ENCODE data around the gene ZNF346.

Gene ZNF346

DNA sequence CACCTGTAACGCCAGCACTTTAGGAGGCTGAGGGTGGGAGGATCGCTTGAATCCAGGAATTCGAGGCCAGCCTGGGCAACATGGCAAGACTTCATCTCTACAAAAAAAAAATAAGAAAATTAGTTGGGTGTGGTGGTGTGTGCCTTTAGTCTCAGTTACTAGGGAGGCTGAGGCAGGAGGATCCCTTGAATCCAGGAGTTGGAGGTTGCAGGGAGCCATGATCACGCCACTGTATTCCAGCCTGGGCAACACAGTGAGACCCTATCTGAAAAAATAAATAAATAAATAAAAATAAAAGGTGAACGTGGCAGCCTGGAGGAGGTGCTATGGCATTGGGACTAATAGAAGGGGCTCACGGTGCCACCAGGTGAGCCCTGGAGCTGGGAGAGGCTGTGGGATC is 71.3 kb downstream of the ZNF346 start:
- no peak for DNase-seq (ENCODE audit: low read depth in 1 of 2, low spot score in 1 of 2)

DNA sequence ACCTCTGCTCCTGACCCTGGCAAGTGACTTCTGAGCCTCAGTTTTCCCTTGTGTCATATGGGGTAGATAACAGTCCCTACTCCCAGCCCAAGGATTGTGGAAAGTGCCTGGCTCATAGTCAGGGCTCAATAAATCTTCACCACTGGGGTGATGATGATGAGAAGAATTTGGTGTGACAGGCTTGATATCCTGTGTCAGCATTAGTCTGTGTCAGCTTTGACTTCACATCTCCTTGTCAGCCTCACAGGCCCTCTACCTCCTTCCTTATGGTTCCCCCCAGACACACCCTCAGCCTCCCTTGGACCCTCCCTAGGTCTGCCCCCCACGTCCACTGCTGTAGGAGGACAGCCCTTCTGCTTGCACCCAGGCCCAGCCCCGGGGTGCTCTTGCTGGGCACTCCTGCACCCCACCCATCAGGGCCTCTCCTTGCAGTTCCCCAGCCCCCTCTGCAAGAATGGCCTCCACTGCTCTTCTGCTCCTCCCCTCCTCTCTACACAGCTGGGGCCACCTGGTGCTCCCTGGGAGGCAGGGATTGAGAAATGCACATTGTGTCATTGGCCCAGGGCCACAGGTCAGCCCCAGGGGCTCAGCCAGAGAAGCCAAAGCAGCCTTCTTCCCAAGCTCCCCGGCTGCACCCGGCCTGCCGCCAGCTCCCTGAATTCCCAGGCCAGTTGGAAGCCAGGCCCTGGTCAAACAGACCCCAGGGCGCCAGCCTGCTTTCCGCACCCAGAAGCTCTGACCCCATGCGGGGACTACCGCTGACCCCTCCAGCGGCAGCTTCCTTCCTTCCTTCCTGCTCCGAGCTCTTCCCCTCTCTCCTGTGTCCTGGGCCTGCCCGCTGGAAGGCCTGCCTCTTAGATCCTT is 72.0 kb downstream of the ZNF346 start:
- DNase-seq (ENCODE audit: low read depth in 1 of 2, low spot score in 1 of 2) = no peak

DNA sequence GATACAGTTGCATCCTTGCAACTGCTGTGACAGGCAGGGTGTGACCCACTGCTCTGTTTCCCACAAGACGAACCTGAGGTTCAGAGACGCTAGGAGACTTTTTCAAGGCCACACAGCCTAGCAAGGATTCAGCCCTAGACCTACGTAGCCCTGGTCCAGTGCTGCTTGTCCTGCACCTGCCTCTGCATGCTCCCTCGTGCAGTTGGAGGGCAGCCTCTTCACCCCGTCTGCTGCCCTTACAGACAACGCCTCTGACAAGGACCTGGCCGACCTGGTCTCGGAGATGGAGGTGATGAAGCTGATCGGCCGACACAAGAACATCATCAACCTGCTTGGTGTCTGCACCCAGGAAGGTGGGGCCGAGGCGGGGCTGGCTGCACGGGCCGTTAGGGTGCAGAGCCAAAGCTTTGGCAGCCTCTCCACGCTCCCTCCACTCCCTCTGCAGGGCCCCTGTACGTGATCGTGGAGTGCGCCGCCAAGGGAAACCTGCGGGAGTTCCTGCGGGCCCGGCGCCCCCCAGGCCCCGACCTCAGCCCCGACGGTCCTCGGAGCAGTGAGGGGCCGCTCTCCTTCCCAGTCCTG is 72.7 kb downstream of the ZNF346 start:
- DNase-seq (ENCODE audit: low read depth in 1 of 2, low spot score in 1 of 2) = no peak

DNA sequence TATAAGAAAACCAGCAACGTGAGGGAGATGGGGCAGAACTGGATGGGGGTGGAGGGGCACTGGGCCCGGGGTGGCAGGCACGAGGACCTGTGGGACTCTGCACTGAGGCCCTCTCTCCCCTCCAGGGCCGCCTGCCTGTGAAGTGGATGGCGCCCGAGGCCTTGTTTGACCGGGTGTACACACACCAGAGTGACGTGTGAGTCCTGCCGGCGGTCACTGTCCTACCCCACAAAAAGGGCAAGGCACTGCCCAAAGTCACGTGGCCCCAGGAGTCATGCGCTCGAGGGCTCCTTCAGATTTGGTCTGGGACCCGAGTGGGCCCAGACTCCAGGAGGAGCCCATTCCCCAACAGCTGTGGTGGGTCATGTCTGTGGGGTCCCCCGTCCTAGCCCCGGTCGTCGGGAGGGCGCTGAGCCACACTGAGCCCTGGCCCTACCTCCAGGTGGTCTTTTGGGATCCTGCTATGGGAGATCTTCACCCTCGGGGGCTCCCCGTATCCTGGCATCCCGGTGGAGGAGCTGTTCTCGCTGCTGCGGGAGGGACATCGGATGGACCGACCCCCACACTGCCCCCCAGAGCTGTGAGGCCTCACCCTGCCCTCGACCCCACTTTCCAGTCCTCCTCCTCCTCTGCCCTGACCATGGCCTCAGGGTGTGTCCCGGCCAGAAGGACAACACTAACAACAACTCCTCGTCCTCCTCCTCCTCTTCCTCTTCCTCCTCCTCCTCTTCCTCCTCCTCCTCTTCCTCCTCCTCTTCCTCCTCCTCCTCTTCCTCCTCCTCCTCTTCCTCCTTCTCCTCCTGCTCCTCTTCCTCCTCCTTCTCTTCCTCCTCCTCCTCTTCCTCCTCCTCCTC is 73.9 kb downstream of the ZNF346 start:
- DNase-seq (ENCODE audit: low read depth in 1 of 2, low spot score in 1 of 2) = no peak

DNA sequence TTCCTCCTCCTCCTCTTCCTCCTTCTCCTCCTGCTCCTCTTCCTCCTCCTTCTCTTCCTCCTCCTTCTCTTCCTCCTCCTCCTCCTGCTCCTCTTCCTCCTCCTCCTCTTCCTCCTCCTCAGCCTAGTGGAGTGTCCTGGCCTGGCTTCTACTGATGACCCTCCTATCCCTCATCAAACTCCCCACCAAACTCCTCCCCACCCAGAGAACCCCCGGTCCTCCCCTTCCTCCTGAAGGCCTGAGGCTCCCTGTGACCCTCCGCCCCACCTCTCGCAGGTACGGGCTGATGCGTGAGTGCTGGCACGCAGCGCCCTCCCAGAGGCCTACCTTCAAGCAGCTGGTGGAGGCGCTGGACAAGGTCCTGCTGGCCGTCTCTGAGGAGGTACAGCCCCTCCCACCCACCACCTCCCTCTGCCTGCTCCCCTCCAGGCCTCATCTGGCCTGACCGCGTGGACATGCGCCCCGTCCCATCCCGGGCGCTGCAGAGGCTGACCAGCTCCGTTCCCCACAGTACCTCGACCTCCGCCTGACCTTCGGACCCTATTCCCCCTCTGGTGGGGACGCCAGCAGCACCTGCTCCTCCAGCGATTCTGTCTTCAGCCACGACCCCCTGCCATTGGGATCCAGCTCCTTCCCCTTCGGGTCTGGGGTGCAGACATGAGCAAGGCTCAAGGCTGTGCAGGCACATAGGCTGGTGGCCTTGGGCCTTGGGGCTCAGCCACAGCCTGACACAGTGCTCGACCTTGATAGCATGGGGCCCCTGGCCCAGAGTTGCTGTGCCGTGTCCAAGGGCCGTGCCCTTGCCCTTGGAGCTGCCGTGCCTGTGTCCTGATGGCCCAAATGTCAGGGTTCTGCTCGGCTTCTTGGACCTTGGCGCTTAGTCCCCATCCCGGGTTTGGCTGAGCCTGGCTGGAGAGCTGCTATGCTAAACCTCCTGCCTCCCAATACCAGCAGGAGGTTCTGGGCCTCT is 74.8 kb downstream of the ZNF346 start:
- DNase-seq (ENCODE audit: low read depth in 1 of 2, low spot score in 1 of 2) = no peak

DNA sequence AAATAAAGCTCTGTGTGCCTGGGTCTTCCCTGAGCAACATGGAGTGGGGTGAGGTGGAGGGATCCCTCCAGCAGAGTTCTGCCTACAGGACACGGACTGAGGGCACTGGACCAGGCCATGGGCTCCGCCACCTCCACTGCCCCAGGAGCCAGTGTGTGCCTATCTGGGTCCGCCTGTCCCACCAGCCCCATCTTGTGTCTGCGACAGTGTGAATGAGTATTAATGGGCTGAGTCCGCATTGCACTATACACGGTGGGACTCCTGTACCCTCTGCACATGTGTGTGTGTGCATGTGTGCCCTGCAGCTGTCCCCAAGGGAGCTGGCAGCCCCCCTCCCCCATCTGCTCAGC is 75.6 kb downstream of the ZNF346 start:
- no peak for DNase-seq (ENCODE audit: low read depth in 1 of 2, low spot score in 1 of 2)

DNA sequence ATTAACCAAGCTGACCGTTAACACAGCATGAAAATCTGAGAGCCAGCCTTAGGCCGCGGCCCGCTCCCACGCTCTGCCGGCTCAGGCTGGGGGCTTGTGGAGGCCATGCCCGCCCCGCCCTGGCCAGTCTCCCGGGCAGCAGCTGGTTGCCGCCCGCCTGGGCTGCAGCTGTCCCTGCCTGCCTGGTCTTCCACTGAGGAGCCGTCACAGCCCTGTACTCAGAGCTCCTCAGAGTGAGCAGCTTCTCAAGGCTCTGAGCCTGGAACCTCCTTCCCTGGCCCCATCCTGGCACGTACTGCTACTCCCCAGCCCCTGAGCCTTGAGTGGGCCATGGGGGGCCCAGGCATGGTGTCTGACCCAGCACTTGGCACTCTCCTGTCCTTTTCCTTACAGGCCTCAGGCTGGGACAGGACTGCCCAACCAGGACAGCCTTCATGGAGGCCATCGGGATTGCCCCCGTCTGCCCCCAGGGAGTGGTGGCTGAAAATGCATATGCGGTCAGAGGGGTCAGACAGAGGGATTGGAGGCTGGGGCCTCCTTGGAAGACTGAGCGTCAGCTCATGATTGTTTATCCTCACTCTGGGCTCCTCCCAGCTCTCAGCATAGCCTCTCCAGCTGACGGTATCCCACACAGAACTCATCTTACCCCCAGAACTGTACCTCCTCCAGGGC is 76.1 kb downstream of the ZNF346 start:
- no peak for DNase-seq (ENCODE audit: low read depth in 1 of 2, low spot score in 1 of 2)

DNA sequence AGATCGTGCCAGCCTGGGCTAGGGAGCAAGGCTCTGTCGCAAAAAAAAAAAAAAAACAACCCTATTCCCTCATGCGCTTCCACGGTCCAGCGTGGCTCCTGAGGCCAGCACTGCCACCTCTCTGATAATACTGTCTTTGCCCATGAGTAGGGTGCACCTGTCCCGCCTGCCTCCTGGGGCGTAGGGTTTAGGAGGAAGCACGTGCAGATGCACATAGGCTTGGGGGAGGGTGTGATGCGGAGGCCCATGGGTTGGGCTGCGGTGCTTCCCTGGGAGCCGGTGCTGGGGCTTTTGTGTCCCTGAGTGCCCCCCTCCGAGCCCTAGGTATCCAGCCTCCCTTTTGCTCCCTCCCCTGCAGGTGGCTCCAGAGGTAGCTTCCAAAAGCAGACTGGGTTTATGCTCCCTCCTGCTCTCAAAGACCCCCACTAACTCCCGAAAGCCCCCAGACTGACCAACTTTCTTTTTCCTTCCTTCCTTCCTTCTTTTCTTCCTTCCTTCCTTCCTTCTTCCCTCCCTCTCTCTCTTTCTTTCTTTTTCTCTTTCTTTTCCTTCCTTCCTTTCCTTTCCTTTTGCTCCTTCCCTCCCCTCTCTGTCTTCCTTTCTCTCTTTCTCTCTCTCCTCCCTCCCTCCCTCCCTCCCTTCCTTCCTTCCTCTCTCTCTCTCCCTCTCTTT is 77.1 kb downstream of the ZNF346 start:
- no peak for DNase-seq (ENCODE audit: low read depth in 1 of 2, low spot score in 1 of 2)

DNA sequence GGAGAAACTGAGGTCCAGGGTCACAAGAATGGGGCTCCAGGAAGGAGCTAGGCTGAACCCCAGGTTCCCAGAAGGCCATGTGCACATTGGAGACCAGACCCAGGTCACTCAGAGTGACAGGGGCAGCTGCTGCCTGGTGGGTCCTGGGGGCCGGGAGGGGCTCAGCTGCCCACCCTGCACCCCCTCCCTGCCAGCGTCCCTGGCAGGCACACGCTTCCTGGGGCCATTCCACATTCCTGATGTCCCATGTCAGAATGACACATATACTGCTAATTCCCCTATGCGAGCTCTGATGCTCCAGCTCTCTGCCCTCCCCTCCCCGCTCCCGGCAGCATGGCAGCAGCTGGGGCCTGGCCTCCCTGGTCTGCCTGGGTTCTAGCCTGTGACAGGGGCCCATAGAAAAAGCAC is 78.2 kb downstream of the ZNF346 start:
- no peak for DNase-seq (ENCODE audit: low read depth in 1 of 2, low spot score in 1 of 2)

DNA sequence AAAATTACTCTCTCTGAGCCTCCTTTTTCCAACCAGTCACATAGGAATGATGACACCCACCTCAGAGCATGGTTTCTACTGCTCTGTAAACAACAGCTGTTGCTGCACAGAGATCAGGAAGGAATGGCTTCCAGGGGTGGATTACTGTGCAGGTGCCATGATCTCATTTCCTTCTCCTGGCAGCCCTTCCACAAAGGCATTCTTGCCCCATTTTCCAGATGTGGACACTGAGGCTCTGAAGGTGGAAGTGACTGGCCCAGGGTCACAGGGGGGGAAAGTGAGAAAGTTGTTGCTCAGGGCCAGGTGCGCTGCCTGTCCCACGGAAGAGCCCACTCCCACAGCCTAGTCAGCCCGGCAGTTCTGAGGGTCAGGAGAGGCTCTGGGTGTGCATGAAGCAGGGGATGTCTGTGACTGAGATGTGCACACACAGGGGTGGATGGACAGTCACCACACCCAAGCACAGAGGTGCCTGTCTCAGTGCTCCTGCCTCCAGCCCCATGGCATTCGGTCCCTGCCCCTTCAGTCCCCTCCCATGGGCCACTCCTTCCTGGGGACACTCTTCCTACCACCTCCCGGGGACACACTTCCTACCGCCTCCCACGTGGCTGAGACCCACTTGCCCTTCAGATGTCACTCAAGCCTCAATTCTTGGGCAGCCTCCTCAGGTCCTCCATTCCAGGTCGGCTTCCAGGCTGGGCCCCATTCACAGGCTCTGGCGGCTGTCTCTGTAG is 81.2 kb downstream of the ZNF346 start:
- DNase-seq (ENCODE audit: low read depth in 1 of 2, low spot score in 1 of 2) = no peak

DNA sequence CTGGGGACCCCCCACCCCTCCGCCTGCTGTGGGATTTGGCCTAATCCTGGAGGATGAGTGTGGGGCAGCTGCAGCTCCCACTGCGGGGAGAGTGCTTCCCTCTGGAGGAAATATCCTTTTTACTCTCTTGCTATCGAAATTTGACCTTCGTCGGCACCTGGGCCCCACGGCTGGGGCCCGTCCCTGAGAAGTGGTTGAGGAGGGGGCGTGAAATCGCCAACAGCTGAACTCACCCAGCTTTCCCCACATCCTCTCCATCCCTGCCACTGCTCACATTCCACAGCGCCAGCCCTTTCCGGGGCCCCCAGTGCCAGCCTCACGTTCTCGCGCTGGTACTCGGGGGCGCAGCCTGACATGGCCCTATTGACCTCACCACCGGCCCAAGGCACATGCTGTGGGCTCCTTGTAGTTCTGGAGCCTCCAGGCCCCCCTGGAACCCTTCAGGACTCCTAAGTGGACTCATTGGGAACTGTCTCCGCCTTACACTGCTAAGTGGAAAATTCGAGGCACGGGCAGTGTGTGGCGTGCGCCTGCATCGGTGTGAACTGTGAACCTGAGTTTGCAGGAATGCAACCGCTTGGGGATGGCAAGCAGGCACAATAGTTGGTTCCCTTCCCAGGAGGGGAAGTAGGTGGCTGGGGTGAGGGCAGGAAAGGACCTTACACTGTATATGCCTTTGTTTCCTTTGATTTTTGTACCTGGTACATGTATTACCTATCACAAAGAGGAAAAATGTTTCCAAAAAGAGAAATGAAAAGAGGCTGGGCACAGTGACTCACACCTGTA is 83.4 kb downstream of the ZNF346 start:
- DNase-seq (ENCODE audit: low read depth in 1 of 2, low spot score in 1 of 2) = no peak

DNA sequence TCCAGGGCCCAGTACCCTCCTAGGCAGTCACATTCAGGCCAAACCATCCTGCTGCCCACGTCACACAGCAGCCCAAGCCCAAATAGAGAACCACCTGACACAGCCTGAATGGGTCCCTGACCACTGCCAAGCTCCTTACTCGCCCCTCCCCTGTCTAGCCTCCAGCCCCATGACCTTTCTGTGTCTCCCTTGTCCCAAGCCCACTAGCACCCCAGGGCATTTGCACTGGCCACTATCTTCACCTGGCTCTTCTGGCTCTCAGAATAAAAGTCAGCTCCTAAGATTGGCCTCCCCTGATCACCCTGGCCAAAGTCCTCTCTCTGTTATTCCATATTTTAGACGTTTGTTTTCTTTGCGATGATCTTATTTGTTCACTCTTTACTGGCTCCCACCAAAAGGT is 84.7 kb downstream of the ZNF346 start:
- no peak for DNase-seq (ENCODE audit: low read depth in 1 of 2, low spot score in 1 of 2)

DNA sequence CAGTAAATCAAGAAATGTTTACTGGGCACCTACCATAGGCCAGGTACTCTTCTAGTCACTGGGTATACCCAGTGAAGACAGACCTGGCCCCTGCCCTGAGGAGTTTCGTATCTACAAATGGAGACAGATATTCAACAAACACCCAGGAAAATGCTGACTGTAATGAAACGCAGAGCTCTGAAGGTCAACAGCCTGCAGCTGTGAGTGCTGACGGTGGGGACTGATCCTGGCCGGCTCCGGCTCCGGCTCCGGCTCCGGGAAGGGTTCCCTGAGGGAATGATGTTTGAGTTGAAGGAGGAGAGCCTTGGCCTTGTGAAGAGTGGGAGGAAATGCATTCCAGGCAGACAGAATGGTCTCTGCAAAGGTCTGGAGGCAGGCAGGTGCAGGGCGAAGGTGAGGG is 87.3 kb downstream of the ZNF346 start:
- no peak for DNase-seq (ENCODE audit: low read depth in 1 of 2, low spot score in 1 of 2)

DNA sequence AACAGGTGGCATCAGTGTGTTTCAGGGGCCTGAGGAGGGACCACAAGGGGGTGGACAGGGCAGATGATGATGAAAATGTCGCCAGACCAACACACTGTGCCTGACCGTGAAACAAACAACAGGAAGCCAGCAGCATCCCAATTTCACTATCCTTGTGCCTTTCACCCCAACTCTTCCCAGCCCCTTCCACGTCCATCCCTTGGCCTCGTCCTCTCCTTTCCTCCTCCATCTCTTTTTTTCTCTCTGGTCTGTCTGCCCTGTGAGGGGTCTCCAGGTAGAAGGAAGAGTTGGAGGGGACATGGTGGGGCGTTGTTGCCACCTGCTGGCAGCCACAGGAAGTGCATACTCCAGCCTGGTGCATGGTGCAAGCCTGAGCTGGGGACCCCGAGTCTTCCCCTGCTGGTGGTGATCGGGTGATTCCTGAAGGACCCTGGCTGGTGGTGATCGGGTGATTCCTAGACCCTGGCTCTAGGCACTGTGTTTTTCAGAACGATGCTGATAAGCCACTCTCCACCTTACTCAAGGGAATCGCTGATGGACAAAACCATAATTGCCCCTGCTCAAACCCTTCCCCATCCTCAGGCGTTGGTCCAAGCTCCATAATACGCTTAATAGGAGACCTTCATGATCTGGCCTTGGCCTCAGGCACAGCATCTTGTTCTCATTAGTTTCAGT is 89.4 kb downstream of the ZNF346 start:
- DNase-seq (ENCODE audit: low read depth in 1 of 2, low spot score in 1 of 2) = peak in 1 of 2 donors; percentile 48

DNA sequence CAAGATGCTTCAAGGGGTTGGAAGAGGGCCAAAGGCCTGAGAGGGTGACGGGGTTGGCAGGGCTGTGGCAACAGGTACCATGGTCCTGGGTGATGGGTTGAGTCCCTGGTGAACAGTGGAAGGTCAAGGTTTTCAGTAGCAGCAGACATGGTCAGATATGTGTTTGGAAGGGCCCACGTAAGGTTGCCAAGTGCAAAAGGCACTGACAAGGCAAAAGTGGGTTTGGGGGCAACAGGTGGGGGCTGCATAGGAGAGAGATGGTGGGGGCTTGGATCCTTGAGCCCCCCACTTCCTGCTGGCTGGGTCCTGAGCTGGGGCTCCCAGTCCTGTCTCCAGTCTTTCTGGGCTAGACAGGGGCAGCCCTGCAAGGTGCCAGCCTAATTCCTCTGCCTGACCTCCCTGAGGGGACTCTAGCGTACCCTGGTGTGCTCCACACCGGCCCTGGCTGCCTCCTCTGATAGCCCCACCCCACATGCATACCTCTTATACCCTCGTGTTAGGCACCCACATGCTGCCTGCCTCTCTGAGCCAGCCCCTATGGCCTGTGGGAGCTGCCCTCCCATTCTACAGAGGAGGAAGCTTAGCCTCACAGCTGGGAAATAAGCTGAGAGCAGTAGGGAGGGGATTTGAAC is 90.2 kb downstream of the ZNF346 start:
- DNase-seq (ENCODE audit: low read depth in 1 of 2, low spot score in 1 of 2) = no peak

DNA sequence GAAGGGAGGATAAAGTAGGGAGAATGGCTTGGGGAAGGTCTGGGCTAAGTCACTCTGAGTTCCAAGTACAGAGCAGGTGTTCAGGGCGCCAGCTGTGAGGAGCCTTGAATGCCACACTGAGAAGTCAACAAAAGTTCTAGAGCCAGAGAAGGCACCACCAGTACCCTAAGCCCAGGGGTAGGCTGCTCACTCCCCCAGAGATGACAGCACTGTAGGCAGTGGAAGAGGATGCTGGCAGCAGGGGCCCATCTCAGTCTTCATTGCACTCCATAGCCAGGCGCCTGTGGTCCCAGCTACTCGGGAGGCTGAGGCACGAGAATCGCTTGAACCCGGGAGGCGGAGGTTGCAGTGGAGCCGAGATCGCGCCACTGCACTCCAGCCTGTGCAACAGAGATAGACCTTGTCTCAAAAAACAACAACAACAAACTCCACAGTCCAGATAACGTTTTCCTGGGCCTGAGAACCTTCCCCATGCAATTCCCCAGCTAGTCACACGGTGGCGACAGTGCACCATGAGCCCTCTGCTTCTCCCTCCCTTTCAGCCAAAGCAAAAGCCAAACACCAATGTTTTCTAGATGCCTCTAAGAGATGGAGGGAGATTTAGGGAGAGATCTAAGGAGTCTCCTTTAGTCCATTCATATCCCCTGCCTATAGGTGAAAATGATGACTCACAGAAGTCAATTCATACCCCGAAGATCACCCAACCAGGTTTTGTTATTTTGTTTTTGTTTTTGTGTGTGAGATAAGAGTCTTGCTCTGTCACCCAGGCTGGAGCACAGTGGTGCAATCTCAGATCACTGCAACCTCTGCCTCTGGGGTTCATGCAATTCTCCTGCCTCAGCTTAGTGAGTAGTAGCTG is 91.3 kb downstream of the ZNF346 start:
- DNase-seq (ENCODE audit: low read depth in 1 of 2, low spot score in 1 of 2) = peak; percentile 67 to 69

All from activated CD4-positive, alpha-beta T cell treated with anti-CD3 and anti-CD28 coated beads, Interleukin-2, amount 50 U/mL, for 24 hours (primary cell).